ENCODE measurements around the gene TSTD2. TPM values are rescaled to one million over a fixed set of nuclear protein-coding genes. Genes with fewer than 3 reads are reported as not detected.

The TSTD2 gene
- 10.7 and 11.6 TPM in 2 replicates for total RNA-seq

GRCh38 chr9:97632985-97633858 lies at the start of gene TSTD2, which contains the start of gene NCBP1:
TSTD2 (minus strand) TSS chr9:97633368; CDS start chr9:97627562, 5,806 bp downstream.
NCBP1 (plus strand) TSS chr9:97633821; CDS start chr9:97633882, 61 bp downstream.

Other genes starting within 250 kb of the TSTD2 start
- gene TDRD7, start 221.3 kb downstream of the TSTD2 start, total RNA-seq, result 3.2 and 7.5 TPM in 2 replicates
- 0.48 TPM in 1 of 2 replicates, not detected in the other for gene TMOD1, start 131.7 kb downstream of the TSTD2 start, total RNA-seq
- 27.5 and 31.8 TPM in 2 replicates for gene NCBP1, start 453 bp upstream of the TSTD2 start, total RNA-seq
- 3.4 and 3.6 TPM in 2 replicates for gene XPA, start 64.0 kb upstream of the TSTD2 start, total RNA-seq
- gene FOXE1, start 219.9 kb upstream of the TSTD2 start, total RNA-seq, result 2.1 and 4.1 TPM in 2 replicates